ENCODE measurements around the gene PMM2.

PMM2 gene

GRCh38 chr16:8849411-8850011, 51.9 kb downstream of the PMM2 start:
- no peak for DNase-seq (ENCODE audit: low read depth in 2 of 3, low spot score in 2 of 3)

GRCh38 chr16:8850279-8850885, 52.7 kb downstream of the PMM2 start:
- no peak for DNase-seq (ENCODE audit: low read depth in 2 of 3, low spot score in 2 of 3)

GRCh38 chr16:8851761-8852403, 54.2 kb downstream of the PMM2 start:
- DNase-seq (ENCODE audit: low read depth in 2 of 3, low spot score in 2 of 3) = no peak

GRCh38 chr16:8852534-8852933, 54.9 kb downstream of the PMM2 start:
- no peak for DNase-seq (ENCODE audit: low read depth in 2 of 3, low spot score in 2 of 3)

GRCh38 chr16:8853150-8853549, 55.5 kb downstream of the PMM2 start:
- DNase-seq (ENCODE audit: low read depth in 2 of 3, low spot score in 2 of 3) = no peak

GRCh38 chr16:8853611-8854010, 56.0 kb downstream of the PMM2 start:
- DNase-seq (ENCODE audit: low read depth in 2 of 3, low spot score in 2 of 3) = no peak

- DNase-seq (ENCODE audit: low read depth in 2 of 3, low spot score in 2 of 3) = no peak
Observed at GRCh38 chr16:8854298-8854948, 56.8 kb downstream of the PMM2 start.

GRCh38 chr16:8855051-8855786, 57.6 kb downstream of the PMM2 start:
- DNase-seq (ENCODE audit: low read depth in 2 of 3, low spot score in 2 of 3) = no peak

GRCh38 chr16:8855972-8856371, 58.3 kb downstream of the PMM2 start:
- no peak for DNase-seq (ENCODE audit: low read depth in 2 of 3, low spot score in 2 of 3)

DNA sequence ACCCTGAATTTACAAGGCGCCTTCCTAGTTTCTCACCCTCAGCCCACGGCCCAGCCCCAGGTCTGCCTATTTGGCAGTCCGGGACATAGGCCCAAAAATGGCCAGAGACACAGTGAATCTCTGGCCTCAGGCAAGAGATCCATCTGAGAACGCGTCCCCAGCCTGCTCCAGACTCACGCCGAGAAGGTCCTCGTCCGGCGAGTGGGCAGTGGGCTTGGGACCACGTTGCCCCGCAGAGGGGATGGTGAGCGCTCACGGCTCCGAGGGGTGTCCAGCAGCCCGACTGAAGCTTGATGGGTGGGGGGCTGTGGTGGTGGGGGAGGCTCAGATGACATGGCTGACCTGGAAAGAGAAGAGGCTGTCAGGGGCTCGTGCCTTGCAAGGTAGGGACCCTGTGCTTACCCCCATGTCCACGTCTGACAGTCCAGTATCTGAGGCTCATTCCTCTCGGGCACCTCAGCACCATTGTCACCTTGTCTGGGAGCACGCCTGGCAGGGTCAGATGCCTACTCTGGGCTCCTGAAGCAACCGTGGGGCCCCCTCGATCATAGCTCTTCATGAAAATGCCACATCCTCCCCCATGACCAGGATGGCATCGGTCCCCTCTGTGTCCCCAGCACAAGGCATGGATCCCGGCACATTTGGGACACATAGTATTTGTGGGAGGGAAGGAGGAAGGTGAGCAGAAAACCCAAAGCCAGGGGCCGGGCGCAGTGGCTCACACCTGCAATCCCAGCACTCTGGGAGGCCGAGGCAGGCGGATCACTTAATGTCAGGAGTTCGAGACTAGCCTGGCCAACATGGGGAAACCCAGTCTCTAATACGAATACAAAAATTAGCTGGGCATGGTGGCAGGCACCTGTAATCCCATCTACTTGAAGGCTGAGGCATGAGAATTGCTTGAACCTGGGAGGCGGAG, 61.6 kb downstream of the PMM2 start:
- DNase-seq (ENCODE audit: low read depth in 2 of 3, low spot score in 2 of 3) = no peak

GRCh38 chr16:8859913-8860881, 62.6 kb downstream of the PMM2 start:
- no peak for DNase-seq (ENCODE audit: low read depth in 2 of 3, low spot score in 2 of 3)

DNA sequence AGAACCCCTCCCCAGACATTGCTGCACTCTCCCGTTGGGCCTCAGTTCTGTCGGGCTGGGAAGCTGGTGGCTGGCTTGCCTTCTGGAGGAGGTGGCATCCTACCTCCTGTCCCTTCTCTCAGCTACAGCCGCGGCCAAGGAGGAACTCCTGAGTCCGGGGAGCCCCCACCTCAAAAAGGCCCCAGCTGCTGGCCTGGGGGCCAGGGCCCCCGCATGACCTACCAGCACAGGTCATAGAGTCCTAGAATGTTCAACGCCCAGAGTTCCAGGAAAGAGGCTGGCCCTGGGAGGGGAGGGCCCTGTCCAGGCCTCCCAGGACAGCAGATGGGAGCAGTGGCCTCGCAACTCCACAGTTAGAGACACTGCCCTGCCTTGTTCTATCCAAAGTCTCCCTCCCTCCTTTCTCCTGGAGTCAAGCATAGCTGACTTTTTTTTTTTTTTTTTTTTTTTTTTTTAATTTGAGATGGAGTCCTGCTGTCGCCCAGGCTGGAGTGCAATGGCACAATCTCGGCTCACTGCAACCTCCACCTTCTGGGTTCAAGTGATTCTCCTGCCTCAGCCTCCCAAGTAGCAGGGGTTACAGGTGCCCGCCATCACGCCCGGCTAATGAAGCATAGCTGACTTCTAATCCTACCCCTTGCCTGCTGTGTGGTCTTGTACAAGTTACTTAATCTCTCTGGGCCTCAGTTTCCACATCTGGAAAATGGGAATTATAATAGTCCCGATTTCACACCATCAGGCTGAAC, 64.1 kb downstream of the PMM2 start:
- DNase-seq (ENCODE audit: low read depth in 2 of 3, low spot score in 2 of 3) = no peak

DNA sequence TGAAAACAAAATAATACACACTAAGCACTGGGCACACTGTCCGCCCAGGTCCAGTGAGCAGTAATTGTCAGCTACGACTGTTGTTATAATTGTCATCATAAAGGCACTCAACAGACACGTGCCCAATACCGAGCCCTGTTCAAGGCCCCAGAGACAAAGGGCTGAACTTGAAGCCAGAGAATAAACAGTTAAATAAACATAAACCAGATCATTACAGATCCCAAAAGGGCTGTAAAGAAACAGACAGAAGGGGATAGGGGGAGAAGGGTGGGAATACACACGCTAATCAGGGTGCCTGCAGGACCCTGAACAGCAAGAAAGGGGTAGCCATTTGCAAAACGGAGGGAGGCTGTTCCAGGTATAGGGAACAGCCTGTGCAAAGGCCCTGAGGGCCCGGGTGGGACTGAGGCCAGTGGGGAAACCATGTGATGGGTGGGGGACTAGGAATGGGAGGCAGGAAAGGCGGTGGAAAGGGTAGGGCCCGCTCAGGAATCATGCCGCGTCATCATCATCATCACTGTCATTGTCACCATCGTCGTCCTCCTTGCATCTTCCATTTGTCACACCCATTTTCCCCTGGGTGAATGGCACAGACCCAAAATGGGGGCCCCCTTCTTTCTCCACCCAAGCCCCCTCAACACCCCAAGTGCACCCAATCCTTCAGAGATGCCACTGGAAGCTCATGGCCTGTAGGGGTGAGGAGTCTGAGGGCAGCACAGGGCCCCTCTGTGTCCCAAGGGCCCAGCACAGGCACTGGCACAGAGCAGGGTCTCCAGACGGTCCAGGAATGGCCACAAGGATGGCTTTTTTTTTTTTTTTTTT, 64.9 kb downstream of the PMM2 start:
- no peak for DNase-seq (ENCODE audit: low read depth in 2 of 3, low spot score in 2 of 3)

DNA sequence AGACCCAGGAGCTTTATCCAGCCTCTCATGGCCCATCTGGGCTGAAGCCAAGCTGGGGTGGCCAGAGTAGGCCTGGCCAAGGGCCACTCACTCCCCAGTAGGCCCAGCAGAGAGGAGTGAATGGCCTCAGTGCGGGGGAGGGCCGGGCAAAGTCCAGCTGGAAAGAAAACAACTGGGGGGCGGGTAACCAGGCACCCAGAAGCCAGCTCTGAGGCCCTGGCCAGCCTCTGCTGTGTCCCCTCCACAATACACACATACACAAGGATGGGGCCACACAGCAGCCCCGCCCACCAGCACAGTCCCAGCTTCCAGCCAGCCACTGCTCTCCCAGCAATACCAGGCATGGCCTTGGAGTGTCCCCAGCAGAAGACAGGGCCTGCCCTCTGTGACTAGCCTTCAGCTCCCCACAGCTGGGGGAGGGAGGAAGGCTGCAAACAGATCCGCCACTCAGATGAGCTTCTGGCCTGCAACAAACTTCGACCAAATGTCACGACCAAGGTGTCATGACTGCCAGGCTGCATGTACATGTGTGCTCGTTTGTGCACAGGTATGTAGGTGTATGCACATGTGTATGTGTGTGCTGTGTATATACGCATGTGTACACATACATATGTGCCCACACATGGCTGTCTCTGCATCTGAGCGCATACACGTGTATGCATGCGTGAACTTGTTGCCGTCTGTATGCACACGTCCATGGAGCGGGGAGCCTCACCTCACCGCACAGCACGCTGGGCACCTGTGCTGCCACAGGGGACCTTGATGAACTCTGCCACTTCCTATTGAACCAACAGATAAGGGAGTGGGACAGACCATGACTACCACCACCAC, 66.2 kb downstream of the PMM2 start:
- no peak for DNase-seq (ENCODE audit: low read depth in 2 of 3, low spot score in 2 of 3)

GRCh38 chr16:8864480-8865110, 67.0 kb downstream of the PMM2 start:
- no peak for DNase-seq (ENCODE audit: low read depth in 2 of 3, low spot score in 2 of 3)

GRCh38 chr16:8865145-8865882, 67.7 kb downstream of the PMM2 start:
- DNase-seq (ENCODE audit: low read depth in 2 of 3, low spot score in 2 of 3) = no peak
